ENCODE data around the gene CUX1. TPM values are rescaled to one million over a fixed set of nuclear protein-coding genes. Genes with fewer than 3 reads are reported as not detected.

CUX1 gene
- total RNA-seq, 4 donors from 2014 or later: 42.8 to 59.0 (median 47.4) TPM

DNA sequence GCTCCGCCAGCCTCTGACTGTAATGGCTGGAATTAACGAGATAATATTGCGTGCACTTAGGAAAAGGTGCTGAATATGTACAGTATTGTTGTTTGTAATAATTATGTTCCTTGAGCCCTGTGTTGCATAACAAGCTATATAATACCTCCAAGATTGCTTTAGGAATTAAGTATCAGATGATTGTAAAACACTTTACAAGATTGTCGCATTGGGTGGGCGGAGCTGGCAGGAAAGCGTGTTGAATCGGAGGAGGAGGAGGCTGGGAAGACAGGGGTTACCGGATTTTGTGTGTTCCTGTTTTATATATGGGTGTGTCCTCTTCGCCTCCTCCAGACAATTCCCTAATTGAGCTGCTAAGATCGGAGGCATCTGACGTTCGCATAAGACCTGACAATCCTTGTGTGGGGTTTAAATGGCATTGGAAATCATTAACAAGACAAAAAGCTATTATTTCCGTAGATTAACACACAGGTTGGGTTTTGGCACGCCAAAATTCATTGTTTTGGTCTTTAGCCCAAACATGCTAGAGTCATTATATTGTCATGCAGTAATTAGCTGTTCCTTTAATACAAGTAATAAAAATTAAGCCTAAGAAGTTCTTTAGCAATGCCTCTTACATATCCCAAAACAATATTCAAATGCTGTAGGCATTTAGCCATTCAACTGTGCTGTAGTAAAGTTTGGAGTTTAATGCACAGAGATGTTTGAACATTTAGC lies 276.3 kb downstream of the CUX1 start:
- TF ChIP-seq, protein P1, sequence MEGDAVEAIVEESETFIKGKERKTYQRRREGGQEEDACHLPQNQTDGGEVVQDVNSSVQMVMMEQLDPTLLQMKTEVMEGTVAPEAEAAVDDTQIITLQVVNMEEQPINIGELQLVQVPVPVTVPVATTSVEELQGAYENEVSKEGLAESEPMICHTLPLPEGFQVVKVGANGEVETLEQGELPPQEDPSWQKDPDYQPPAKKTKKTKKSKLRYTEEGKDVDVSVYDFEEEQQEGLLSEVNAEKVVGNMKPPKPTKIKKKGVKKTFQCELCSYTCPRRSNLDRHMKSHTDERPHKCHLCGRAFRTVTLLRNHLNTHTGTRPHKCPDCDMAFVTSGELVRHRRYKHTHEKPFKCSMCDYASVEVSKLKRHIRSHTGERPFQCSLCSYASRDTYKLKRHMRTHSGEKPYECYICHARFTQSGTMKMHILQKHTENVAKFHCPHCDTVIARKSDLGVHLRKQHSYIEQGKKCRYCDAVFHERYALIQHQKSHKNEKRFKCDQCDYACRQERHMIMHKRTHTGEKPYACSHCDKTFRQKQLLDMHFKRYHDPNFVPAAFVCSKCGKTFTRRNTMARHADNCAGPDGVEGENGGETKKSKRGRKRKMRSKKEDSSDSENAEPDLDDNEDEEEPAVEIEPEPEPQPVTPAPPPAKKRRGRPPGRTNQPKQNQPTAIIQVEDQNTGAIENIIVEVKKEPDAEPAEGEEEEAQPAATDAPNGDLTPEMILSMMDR (IDR thresholded peaks at IDR 0.05; ENCODE audit: low read depth): no peak

GRCh38 chr7:102094316-102094650 lies 276.9 kb downstream of the CUX1 start:
- TF ChIP-seq, protein P1 (IDR thresholded peaks at IDR 0.05; ENCODE audit: low read depth): no peak

- TF ChIP-seq, protein P1 (IDR thresholded peaks at IDR 0.05; ENCODE audit: low read depth): no peak
Observed at GRCh38 chr7:102095321-102096011, 278.0 kb downstream of the CUX1 start.

- TF ChIP-seq, protein P1 (IDR thresholded peaks at IDR 0.05; ENCODE audit: low read depth): no peak
Observed at GRCh38 chr7:102096012-102096332, 278.5 kb downstream of the CUX1 start.

DNA sequence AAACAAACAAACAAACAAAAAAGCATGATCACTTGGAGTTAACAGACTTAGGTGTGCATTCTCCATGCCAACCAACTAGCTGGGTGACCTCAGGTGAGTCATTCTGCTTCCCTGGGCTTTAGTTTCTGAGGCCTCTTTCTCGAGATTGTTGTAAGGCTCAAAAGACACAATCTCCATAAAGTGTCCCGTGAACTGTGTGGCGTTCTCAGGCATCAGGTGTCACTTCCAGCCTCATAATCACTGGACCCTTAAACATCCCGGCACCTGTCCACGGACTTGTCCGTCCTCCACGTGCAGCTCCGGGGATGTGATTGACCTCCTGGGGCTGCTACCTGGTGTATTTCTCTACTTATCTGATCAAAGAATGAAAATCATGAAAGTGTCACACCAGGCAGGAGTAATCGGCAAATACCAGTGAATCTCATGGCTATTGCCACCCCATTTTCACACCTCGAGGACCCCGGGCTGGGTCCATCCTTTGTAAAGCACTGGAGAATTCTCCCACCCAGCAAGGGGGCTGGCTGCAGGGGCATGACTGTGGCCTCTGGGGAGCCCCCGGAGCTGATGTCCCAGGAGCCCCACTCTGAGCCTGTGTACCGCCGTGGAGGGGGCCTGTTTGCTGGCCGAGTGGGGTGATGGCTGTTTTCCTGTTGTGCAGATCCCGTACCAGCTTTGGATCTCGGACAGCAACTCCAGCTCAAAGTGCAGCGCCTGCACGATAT lies 279.4 kb downstream of the CUX1 start:
- TF ChIP-seq, protein P1 (IDR thresholded peaks at IDR 0.05; ENCODE audit: low read depth): no peak

- TF ChIP-seq, protein P1 (IDR thresholded peaks at IDR 0.05; ENCODE audit: low read depth): no peak
Observed at GRCh38 chr7:102097601-102098161, 280.3 kb downstream of the CUX1 start.

- TF ChIP-seq, protein P1 (IDR thresholded peaks at IDR 0.05; ENCODE audit: low read depth): no peak
Observed at GRCh38 chr7:102098986-102099385, 281.6 kb downstream of the CUX1 start.

Data from subcutaneous adipose tissue (tissue), 4 donors.